ENCODE measurements around the gene GABBR1. TPM values are rescaled to one million over a fixed set of nuclear protein-coding genes. Genes with fewer than 3 reads are reported as not detected.
A peak's percentile ranks its signal among the peaks of the same experiment; 100 is the strongest.

Gene GABBR1
- total RNA-seq, 2 donors from 2014 or later, result 19.4 to 30.7 TPM

GRCh38 chr6:29517245-29517644 lies 115.7 kb downstream of the GABBR1 start:
- Histone ChIP-seq H3K27me3 (replicated peaks; ENCODE audit: insufficient read depth) (no peaks in the 10 kb centered on the region), H3K9me3 (no peaks in the 10 kb centered on the region), H3K27ac (no peak overlapping the region), H3K4me1 (replicated peaks) (no peaks in the 10 kb centered on the region), H3K4me3 (no peak overlapping the region), H3K36me3 (no peaks in the 10 kb centered on the region)
- 100% methylated on average over 1 of the region's 1 CpG for WGBS
- intact Hi-C loops (cut with DNase I), result no loop called here
- no peak for DNase-seq (ENCODE audit: low spot score)
- TF ChIP-seq CTCF (IDR thresholded peaks at IDR 0.05) (no peak), POLR2AphosphoS5 (IDR thresholded peaks at IDR 0.05) (no peak), POLR2A (IDR thresholded peaks at IDR 0.05) (no peak)

GRCh38 chr6:29516108-29516507 lies 116.9 kb downstream of the GABBR1 start:
- Histone ChIP-seq H3K4me3 (no peak overlapping the region), H3K4me1 (replicated peaks) (no peaks in the 10 kb centered on the region), H3K36me3 (no peaks in the 10 kb centered on the region), H3K27me3 (replicated peaks; ENCODE audit: insufficient read depth) (no peaks in the 10 kb centered on the region), H3K9me3 (no peaks in the 10 kb centered on the region), H3K27ac (no peak overlapping the region)
- TF ChIP-seq POLR2A (IDR thresholded peaks at IDR 0.05) (no peak), CTCF (IDR thresholded peaks at IDR 0.05) (no peak), POLR2AphosphoS5 (IDR thresholded peaks at IDR 0.05) (peak; percentile 9)
- WGBS, result 34% methylated on average over 6 of the region's 6 CpGs
- intact Hi-C loops (cut with DNase I), result no loop called here
- peak; percentile 6 for DNase-seq (ENCODE audit: low spot score)

GRCh38 chr6:29510746-29511300 lies 122.2 kb downstream of the GABBR1 start:
- intact Hi-C loops (cut with DNase I), result no loop called here
- no peaks in the 10 kb centered on the region for H3K27me3 ChIP-seq (replicated peaks; ENCODE audit: insufficient read depth)
- no peaks in the 10 kb centered on the region for H3K9me3 ChIP-seq
- H3K36me3 ChIP-seq, result no peaks in the 10 kb centered on the region
- WGBS, result 80% methylated on average over 2 of the region's 2 CpGs
- DNase-seq (ENCODE audit: low spot score), result no peak
- no peaks in the 10 kb centered on the region for H3K4me1 ChIP-seq (replicated peaks)
- H3K4me3 ChIP-seq, result no peak overlapping the region
- TF ChIP-seq POLR2AphosphoS5 (IDR thresholded peaks at IDR 0.05) (no peak), CTCF (IDR thresholded peaks at IDR 0.05) (no peak), POLR2A (IDR thresholded peaks at IDR 0.05) (no peak)
- H3K27ac ChIP-seq, result no peak overlapping the region

GRCh38 chr6:29510202-29510601 lies 122.8 kb downstream of the GABBR1 start:
- Histone ChIP-seq H3K9me3 (no peaks in the 10 kb centered on the region), H3K27me3 (replicated peaks; ENCODE audit: insufficient read depth) (no peaks in the 10 kb centered on the region), H3K4me3 (no peak overlapping the region), H3K4me1 (replicated peaks) (no peaks in the 10 kb centered on the region), H3K27ac (no peak overlapping the region), H3K36me3 (no peaks in the 10 kb centered on the region)
- intact Hi-C loops (cut with DNase I), result no loop called here
- no peak for TF ChIP-seq POLR2A (IDR thresholded peaks at IDR 0.05)
- TF ChIP-seq POLR2AphosphoS5 (IDR thresholded peaks at IDR 0.05), result no peak
- TF ChIP-seq CTCF (IDR thresholded peaks at IDR 0.05), result no peak
- no peak for DNase-seq (ENCODE audit: low spot score)
- 44% methylated on average over 4 of the region's 4 CpGs for WGBS

Small RNAs within 50 kb of the gene (small RNA-seq; reads per million reads assigned to genes)
- gene SNORD32B (0.30 to 0.37 reads per million in 2 donors), gene SUMO2P1 (0 reads per million in 2 donors), gene TMEM183AP1 (0 reads per million in 2 donors)

Other genes starting within 250 kb of the GABBR1 start
- gene OR12D2, start 237.6 kb downstream of the GABBR1 start, total RNA-seq, result not detected
- not detected for gene OR12D1, start 218.3 kb downstream of the GABBR1 start, total RNA-seq
- gene OR10C1, start 193.9 kb downstream of the GABBR1 start, total RNA-seq, result not detected
- gene OR11A1, start 176.1 kb downstream of the GABBR1 start, total RNA-seq, result under 1 TPM in 1 of 2 donors, not detected in 1; 0.23 TPM
- gene OR2H1, start 176.0 kb downstream of the GABBR1 start, total RNA-seq, result 1 to 10 TPM in 1 of 2 donors, not detected in 1; 1.1 TPM
- not detected for gene MAS1L, start 145.2 kb downstream of the GABBR1 start, total RNA-seq
- gene UBD, start 73.5 kb downstream of the GABBR1 start, total RNA-seq, result 10 to 100 TPM in 1 of 2 donors, 1 to 10 TPM in 1; 2.0 to 11.3 TPM
- gene OR2H2, start 48.1 kb downstream of the GABBR1 start, total RNA-seq, result not detected
- not detected for gene MOG, start 23.9 kb upstream of the GABBR1 start, total RNA-seq
- 1 to 10 TPM in 1 of 2 donors, under 1 TPM in 1; 0.57 to 1.7 TPM for gene ZFP57, start 48.0 kb upstream of the GABBR1 start, total RNA-seq
- gene HLA-F, start 90.3 kb upstream of the GABBR1 start, total RNA-seq, result 10 to 100 TPM; 34.0 to 62.1 TPM
- gene HLA-G, start 194.6 kb upstream of the GABBR1 start, total RNA-seq, result 1 to 10 TPM in 1 of 2 donors, not detected in 1; 1.8 TPM